ENCODE measurements around the gene CNTLN.

Gene CNTLN

DNA sequence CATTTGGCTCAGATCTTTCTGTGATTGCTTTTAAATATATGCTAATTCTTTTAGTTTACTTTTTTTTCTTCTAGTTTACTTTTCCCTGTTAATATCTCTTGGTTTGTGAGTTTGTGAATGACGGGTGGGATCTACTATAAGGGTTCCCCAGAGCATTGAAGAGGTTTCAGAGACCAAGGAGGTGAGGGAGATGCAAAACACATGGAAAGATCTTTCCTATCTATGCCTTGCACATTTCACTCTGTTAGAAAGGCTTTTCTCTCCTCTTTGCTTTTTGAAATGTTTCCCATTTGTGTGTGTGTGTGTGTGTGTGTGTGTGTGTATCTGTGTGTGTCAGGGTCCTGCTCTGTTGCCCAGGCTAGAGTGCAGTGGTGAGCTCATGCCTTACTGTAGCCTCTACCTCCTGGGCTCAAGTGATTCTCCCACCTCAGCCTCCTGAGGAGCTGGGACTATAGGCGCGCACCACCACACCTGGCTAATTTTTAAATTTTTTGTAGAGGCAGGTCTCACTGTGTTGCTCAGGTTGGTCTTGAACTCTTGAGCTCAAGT lies 50.7 kb downstream of the CNTLN start:
- no peaks in the 10 kb centered on the region for H3K9me2 ChIP-seq (replicated peaks; ENCODE audit: low read depth, low read length)
- H4K20me1 ChIP-seq (ENCODE audit: insufficient read depth, low read length, poor library complexity, severe bottlenecking) = peaks cover 3% of the 10 kb centered on the region
- no peak overlapping the region for H2AFZ ChIP-seq (ENCODE audit: low read length)
- no peaks in the 10 kb centered on the region for H3K36me3 ChIP-seq (ENCODE audit: insufficient read depth, low read length)
- no peaks in the 10 kb centered on the region for H3K27me3 ChIP-seq (ENCODE audit: insufficient read depth, low read length, poor library complexity, severe bottlenecking)
- H3K9me3 ChIP-seq (ENCODE audit: insufficient read depth, low read depth, low read length) = no peaks in the 10 kb centered on the region
- H3F3A ChIP-seq (ENCODE audit: low read depth) = no peaks in the 10 kb centered on the region
- peaks cover 31% of the 10 kb centered on the region for H3K79me2 ChIP-seq (ENCODE audit: insufficient read depth, low read length)
- H3K4me3 ChIP-seq (ENCODE audit: low read length, poor library complexity, severe bottlenecking) = no peak overlapping the region
- no peak for TF ChIP-seq EZH2phosphoT487 (IDR thresholded peaks at IDR 0.05; ENCODE audit: borderline replicate concordance)
- TF ChIP-seq, protein P1, sequence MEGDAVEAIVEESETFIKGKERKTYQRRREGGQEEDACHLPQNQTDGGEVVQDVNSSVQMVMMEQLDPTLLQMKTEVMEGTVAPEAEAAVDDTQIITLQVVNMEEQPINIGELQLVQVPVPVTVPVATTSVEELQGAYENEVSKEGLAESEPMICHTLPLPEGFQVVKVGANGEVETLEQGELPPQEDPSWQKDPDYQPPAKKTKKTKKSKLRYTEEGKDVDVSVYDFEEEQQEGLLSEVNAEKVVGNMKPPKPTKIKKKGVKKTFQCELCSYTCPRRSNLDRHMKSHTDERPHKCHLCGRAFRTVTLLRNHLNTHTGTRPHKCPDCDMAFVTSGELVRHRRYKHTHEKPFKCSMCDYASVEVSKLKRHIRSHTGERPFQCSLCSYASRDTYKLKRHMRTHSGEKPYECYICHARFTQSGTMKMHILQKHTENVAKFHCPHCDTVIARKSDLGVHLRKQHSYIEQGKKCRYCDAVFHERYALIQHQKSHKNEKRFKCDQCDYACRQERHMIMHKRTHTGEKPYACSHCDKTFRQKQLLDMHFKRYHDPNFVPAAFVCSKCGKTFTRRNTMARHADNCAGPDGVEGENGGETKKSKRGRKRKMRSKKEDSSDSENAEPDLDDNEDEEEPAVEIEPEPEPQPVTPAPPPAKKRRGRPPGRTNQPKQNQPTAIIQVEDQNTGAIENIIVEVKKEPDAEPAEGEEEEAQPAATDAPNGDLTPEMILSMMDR (conservative IDR thresholded peaks at IDR 0.05; ENCODE audit: low read length) = no peak
- H3K9ac ChIP-seq (ENCODE audit: low read depth, low read length, poor library complexity, severe bottlenecking) = no peak overlapping the region
- H3K4me2 ChIP-seq (ENCODE audit: low read depth, low read length, poor library complexity, severe bottlenecking) = no peak overlapping the region
- peaks cover 3% of the 10 kb centered on the region for H3K4me1 ChIP-seq (ENCODE audit: insufficient read depth, low read length, poor library complexity, severe bottlenecking)

DNA sequence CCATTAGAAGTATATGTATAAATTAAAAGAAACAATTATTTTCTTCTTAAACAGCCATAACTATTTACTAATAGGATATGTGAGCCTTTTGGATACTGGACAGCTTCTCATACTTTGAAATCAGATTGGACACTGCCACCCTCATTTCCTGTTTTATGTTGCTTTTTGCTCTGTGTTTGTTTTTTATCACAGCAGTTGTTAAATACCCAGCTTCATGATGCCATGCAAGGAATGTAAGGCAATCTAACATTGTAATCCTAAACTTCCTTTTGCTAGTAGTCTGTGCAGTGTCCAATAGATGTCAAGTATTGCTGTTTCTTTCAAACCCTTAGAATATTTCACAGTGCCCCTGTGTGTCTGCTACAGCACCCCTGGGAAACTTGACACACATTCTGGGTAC lies 56.2 kb downstream of the CNTLN start:
- no peaks in the 10 kb centered on the region for H3K9me3 ChIP-seq (ENCODE audit: insufficient read depth, low read depth, low read length)
- no peaks in the 10 kb centered on the region for H3F3A ChIP-seq (ENCODE audit: low read depth)
- H3K79me2 ChIP-seq (ENCODE audit: insufficient read depth, low read length) = peaks cover 5% of the 10 kb centered on the region
- H3K4me1 ChIP-seq (ENCODE audit: insufficient read depth, low read length, poor library complexity, severe bottlenecking) = peaks cover 12% of the 10 kb centered on the region
- H3K9ac ChIP-seq (ENCODE audit: low read depth, low read length, poor library complexity, severe bottlenecking) = no peak overlapping the region
- H3K9me2 ChIP-seq (replicated peaks; ENCODE audit: low read depth, low read length) = no peaks in the 10 kb centered on the region
- H2AFZ ChIP-seq (ENCODE audit: low read length) = no peak overlapping the region
- H3K4me2 ChIP-seq (ENCODE audit: low read depth, low read length, poor library complexity, severe bottlenecking) = no peak overlapping the region
- TF ChIP-seq, protein P1 (conservative IDR thresholded peaks at IDR 0.05; ENCODE audit: low read length) = no peak
- TF ChIP-seq EZH2phosphoT487 (IDR thresholded peaks at IDR 0.05; ENCODE audit: borderline replicate concordance) = no peak
- peaks cover 3% of the 10 kb centered on the region for H4K20me1 ChIP-seq (ENCODE audit: insufficient read depth, low read length, poor library complexity, severe bottlenecking)
- no peak overlapping the region for H3K4me3 ChIP-seq (ENCODE audit: low read length, poor library complexity, severe bottlenecking)
- H3K36me3 ChIP-seq (ENCODE audit: insufficient read depth, low read length) = no peaks in the 10 kb centered on the region
- H3K27me3 ChIP-seq (ENCODE audit: insufficient read depth, low read length, poor library complexity, severe bottlenecking) = no peaks in the 10 kb centered on the region

DNA sequence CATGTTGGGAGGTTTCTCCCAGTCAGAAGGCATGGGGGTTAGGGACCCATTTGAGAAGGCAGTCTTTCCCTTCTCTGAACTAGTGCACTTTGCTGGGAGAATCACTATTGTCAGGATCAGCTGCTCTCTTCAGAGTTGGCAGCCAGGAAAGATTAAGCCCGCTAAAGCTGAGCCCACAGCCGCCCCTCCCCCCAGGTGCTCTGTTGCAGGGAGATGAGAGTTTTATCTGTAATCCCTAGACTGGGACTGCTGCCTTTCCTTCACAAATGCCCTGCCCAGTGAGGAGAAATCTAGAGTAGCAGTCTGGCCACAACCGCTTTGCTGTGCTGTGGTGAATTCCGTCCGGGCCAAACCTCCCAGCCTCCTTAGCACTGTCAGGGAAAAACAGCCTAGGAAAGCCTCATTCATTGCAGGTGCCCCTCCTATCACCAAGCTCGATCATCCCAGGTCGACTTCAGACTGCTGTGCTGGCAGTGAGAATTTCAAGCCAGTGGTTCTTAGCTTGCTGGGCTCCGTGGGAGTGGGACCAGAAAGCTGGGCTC lies 69.8 kb downstream of the CNTLN start:
- Histone ChIP-seq H3K9me3 (ENCODE audit: insufficient read depth, low read depth, low read length) (peaks cover 5% of the 10 kb centered on the region; the same call in 1 of the 2 replicates), H3K36me3 (ENCODE audit: insufficient read depth, low read length) (no peaks in the 10 kb centered on the region), H4K20me1 (ENCODE audit: insufficient read depth, low read length, poor library complexity, severe bottlenecking) (no peaks in the 10 kb centered on the region), H3K9ac (ENCODE audit: low read depth, low read length, poor library complexity, severe bottlenecking) (no peak overlapping the region), H3K4me1 (ENCODE audit: insufficient read depth, low read length, poor library complexity, severe bottlenecking) (no peaks in the 10 kb centered on the region), H3K27me3 (ENCODE audit: insufficient read depth, low read length, poor library complexity, severe bottlenecking) (no peaks in the 10 kb centered on the region), H3K4me3 (ENCODE audit: low read length, poor library complexity, severe bottlenecking) (no peak overlapping the region), H3K9me2 (replicated peaks; ENCODE audit: low read depth, low read length) (no peaks in the 10 kb centered on the region), H3K79me2 (ENCODE audit: insufficient read depth, low read length) (peaks cover 42% of the 10 kb centered on the region; the same call in 1 of the 2 replicates), H3F3A (ENCODE audit: low read depth) (no peaks in the 10 kb centered on the region), H2AFZ (ENCODE audit: low read length) (no peak overlapping the region), H3K4me2 (ENCODE audit: low read depth, low read length, poor library complexity, severe bottlenecking) (no peak overlapping the region)
- TF ChIP-seq EZH2phosphoT487 (IDR thresholded peaks at IDR 0.05; ENCODE audit: borderline replicate concordance) = no peak
- TF ChIP-seq, protein P1 (conservative IDR thresholded peaks at IDR 0.05; ENCODE audit: low read length) = no peak
